GM12878 (cell line): ENCODE results near the gene FAM53B. TPM values are rescaled to one million over a fixed set of nuclear protein-coding genes. Genes with fewer than 3 reads are reported as not detected.

ENCODE experiments used
- ATAC-seq: fragments of 200-7000 bp; cut with Tn5 transposase; 3 replicates; pipeline ENCODE4 v1.9.1; 2020; ENCODE audit warnings: mild to moderate bottlenecking, moderate library complexity
- BruUV-seq: library from RNA; stranded (reverse); fragments of 400-500 nt; replicated peaks from 2 replicates; lab custom pipeline; 2021; lab: Mats Ljungman, UMichigan
- CTCF ChIA-PET: fragments of 300-600 bp; sonication (Branson Sonifier 250); formaldehyde crosslinking; extraction: SDS; loops from one replicate; lab custom pipeline; 2021; ENCODE audit warnings: inconsistent platforms; lab: Yijun Ruan, JAX
- POLR2A ChIA-PET: fragments of 350-600 bp; formaldehyde crosslinking; extraction: SDS; loops from one replicate; lab custom pipeline; 2021; ENCODE audit warnings: inconsistent platforms; lab: Charles Lee
- RAD21 ChIA-PET: fragments of 300-600 bp; sonication (Branson Sonifier 250); formaldehyde crosslinking; loops from one replicate; lab custom pipeline; 2023; ENCODE audit warnings: antibody characterized with exemption; ENCODE audit not compliant: unreplicated experiment; lab: Charles Lee
- SMC1A ChIA-PET: fragments of 300-600 bp; sonication (Branson Sonifier 250); formaldehyde crosslinking; loops from one replicate; lab custom pipeline; 2023; ENCODE audit not compliant: unreplicated experiment, uncharacterized antibody; lab: Charles Lee
- DNase-seq: peaks from one replicate; pipeline ENCODE4 v3.0.0-alpha.2; 2011; ENCODE audit warnings: low read depth, low spot score
- FAIRE-seq: peaks from 3 replicates; lab custom pipeline; 2011; peaks lifted over from hg19 to GRCh38; lab: Jason Lieb, UNC
- H2AFZ ChIP-seq: 2 replicates; pipeline ENCODE4 v1.6.0; 2011; ENCODE audit warnings: low read depth, low read length, control low read depth; ENCODE audit not compliant: control insufficient read depth
- H3K27ac ChIP-seq: 2 replicates; pipeline ENCODE4 v1.5.1; 2011; ENCODE audit warnings: control low read depth; ENCODE audit not compliant: control insufficient read depth, insufficient read depth
- H3K27me3 ChIP-seq, 2 experiments: replicated peaks in 1 of 2; 2 replicates each; pipeline versions ENCODE4 v1.6.0 to v1.6.1; 2011; ENCODE audit warnings: low read length in 1 of 2; ENCODE audit not compliant: control insufficient read depth in 2 of 2, insufficient read depth in 2 of 2
- H3K36me3 ChIP-seq, 2 experiments: 2 replicates each; pipeline ENCODE4 v1.5.1; 2011; ENCODE audit warnings: low read length in 1 of 2; ENCODE audit not compliant: control insufficient read depth in 2 of 2, insufficient read depth in 2 of 2
- H3K4me1 ChIP-seq: 2 replicates; pipeline ENCODE4 v1.6.1; 2011; ENCODE audit warnings: mild to moderate bottlenecking, low read length, moderate library complexity, mixed read lengths; ENCODE audit not compliant: control insufficient read depth, insufficient read depth
- H3K4me2 ChIP-seq: 2 replicates; pipeline ENCODE4 v1.6.0; 2011; ENCODE audit warnings: control low read depth; ENCODE audit not compliant: control insufficient read depth, insufficient read depth
- H3K4me3 ChIP-seq: fragments of 200-600 bp; sonication (generic); 2 replicates; pipeline ENCODE4 v1.5.1; 2016
- H3K79me2 ChIP-seq: 2 replicates; pipeline ENCODE4 v1.6.0; 2011; ENCODE audit warnings: low read length; ENCODE audit not compliant: control insufficient read depth, insufficient read depth
- H3K9ac ChIP-seq: 2 replicates; pipeline ENCODE4 v1.8.0; 2011; ENCODE audit warnings: low read length, control low read depth, mixed read lengths; ENCODE audit not compliant: control insufficient read depth, insufficient read depth
- H3K9me3 ChIP-seq: replicated peaks from 3 replicates; pipeline ENCODE4 v1.5.1; 2011; ENCODE audit warnings: mild to moderate bottlenecking, low read length; ENCODE audit not compliant: control insufficient read depth, insufficient read depth
- H4K20me1 ChIP-seq: 2 replicates; pipeline ENCODE4 v1.6.0; 2011; ENCODE audit not compliant: control insufficient read depth, insufficient read depth
- ATF7 ChIP-seq: fragments of 450-650 bp; IDR thresholded peaks from 2 replicates; pipeline ENCODE4 v1.6.1; 2016; ENCODE audit warnings: low read depth, mild to moderate bottlenecking
- EGR1 ChIP-seq, 2 experiments: IDR thresholded peaks; 1 replicate in 1 of 2; 2 replicates in 1 of 2; pipeline ENCODE4 v1.6.1; 2011 to 2012; ENCODE audit warnings: low read depth in 2 of 2, low read length in 2 of 2, borderline replicate concordance in 1 of 2, mild to moderate bottlenecking in 1 of 2, moderate library complexity in 1 of 2
- JUND ChIP-seq: IDR thresholded peaks from 2 replicates; pipeline ENCODE4 v1.6.1; 2012; ENCODE audit warnings: low read depth, mild to moderate bottlenecking, low read length, improper control_type of control experiment, moderate library complexity
- LARP7 ChIP-seq: fragments of 450-650 bp; IDR thresholded peaks from 2 replicates; pipeline ENCODE4 v1.6.1; 2017; ENCODE audit warnings: mild to moderate bottlenecking
- POLR2A ChIP-seq: IDR thresholded peaks from 2 replicates; pipeline ENCODE4 v1.6.1; 2011; ENCODE audit warnings: low read depth, mild to moderate bottlenecking, low read length
- RAD51 ChIP-seq: fragments of 450-650 bp; IDR thresholded peaks from 2 replicates; pipeline ENCODE4 v1.6.1; 2016; ENCODE audit warnings: moderate library complexity, mild to moderate bottlenecking, inconsistent platforms
- SREBF1 ChIP-seq: IDR thresholded peaks from 2 replicates; pipeline ENCODE4 v1.6.1; 2012; ENCODE audit warnings: mild to moderate bottlenecking, low read length
- SUZ12 ChIP-seq: fragments of 200-600 bp; sonication (generic); IDR thresholded peaks from one replicate; pipeline ENCODE4 v1.6.1; 2018; ENCODE audit warnings: antibody characterized with exemption, mild to moderate bottlenecking; ENCODE audit not compliant: unreplicated experiment
- TAF1 ChIP-seq: IDR thresholded peaks from 2 replicates; pipeline ENCODE4 v1.6.1; 2011; ENCODE audit warnings: mild to moderate bottlenecking, low read depth, low read length, borderline replicate concordance
- YY1 ChIP-seq: IDR thresholded peaks from 2 replicates; pipeline ENCODE4 v1.6.1; 2011; ENCODE audit warnings: low read depth, mild to moderate bottlenecking, low read length
- WGBS: methylation state at CpG from one replicate; pipeline ENCODE4 v1.1.6; 2016; ENCODE audit warnings: low lambda C conversion rate; ENCODE audit not compliant: insufficient replicate concordance, insufficient coverage; ENCODE audit errors: missing lambda C conversion rate; 5-methylcytosine and 5-hydroxymethylcytosine counted together
- in situ Hi-C: fragments of 300-500 bp; cut with MboI; formaldehyde crosslinking; loops from 9 replicates; pipeline ENCODE4 v1.14.3; 2018; ENCODE audit warnings: mixed read lengths
- intact Hi-C: fragments of 100-400 bp; cut with micrococcal nuclease; formaldehyde crosslinking; loops from one replicate; pipeline ENCODE4 v1.14.2; 2022; ENCODE audit not compliant: unreplicated experiment
- polyA plus RNA-seq, 11 experiments: library from polyadenylated mRNA; depleted of rRNA in 4 of 11; unstranded in 6 of 11; stranded (reverse) in 5 of 11; fragments of >200 nt; fragmentation: Nextera tagmentation in 4 of 11; fragmentation: Illumina TruSeq in 1 of 11; extraction: Ambion mirVana in 4 of 11; extraction: Trizol in 1 of 11; gene quantifications; 1 replicate in 1 of 11; 2 replicates in 10 of 11; pipeline versions ENCODE4 v1.2.1 to v1.2.3, GENCODE V29; 2011 to 2016; ENCODE audit warnings: inconsistent platforms in 2 of 11, missing spikeins in 2 of 11, low read depth in 1 of 11
- total RNA-seq, 4 experiments: library from RNA; depleted of rRNA in 3 of 4; stranded (reverse); fragments of >200 nt in 3 of 4; fragmentation: Illumina TruSeq in 1 of 4; extraction: Trizol in 1 of 4; gene quantifications; 2 replicates each; pipeline versions ENCODE4 v1.2.1 to v1.2.3, GENCODE V29; 2013 to 2021
- TF ChIP-seq, protein P1 (sequence below): fragments of 450-650 bp; IDR thresholded peaks from 2 replicates; pipeline ENCODE4 v1.6.1; 2017; ENCODE audit warnings: borderline replicate concordance
- TF ChIP-seq, protein P2 (sequence below): fragments of 450-650 bp; IDR thresholded peaks from 2 replicates; pipeline ENCODE4 v1.6.1; 2017; ENCODE audit warnings: mild to moderate bottlenecking, low read depth, inconsistent platforms; ENCODE audit not compliant: poor library complexity, severe bottlenecking
- TF ChIP-seq, protein P3 (sequence below): fragments of 450-650 bp; IDR thresholded peaks from 2 replicates; pipeline ENCODE4 v1.6.1; 2016; ENCODE audit warnings: mild to moderate bottlenecking, moderate library complexity, borderline replicate concordance

The FAM53B gene
- total and polyA plus RNA-seq, 10 of the 15 experiments (the other 5 are each of a cell fraction or from before 2014, with no cell fraction given) = 0.05 to 26.3 (median 8.1) TPM

DNA sequence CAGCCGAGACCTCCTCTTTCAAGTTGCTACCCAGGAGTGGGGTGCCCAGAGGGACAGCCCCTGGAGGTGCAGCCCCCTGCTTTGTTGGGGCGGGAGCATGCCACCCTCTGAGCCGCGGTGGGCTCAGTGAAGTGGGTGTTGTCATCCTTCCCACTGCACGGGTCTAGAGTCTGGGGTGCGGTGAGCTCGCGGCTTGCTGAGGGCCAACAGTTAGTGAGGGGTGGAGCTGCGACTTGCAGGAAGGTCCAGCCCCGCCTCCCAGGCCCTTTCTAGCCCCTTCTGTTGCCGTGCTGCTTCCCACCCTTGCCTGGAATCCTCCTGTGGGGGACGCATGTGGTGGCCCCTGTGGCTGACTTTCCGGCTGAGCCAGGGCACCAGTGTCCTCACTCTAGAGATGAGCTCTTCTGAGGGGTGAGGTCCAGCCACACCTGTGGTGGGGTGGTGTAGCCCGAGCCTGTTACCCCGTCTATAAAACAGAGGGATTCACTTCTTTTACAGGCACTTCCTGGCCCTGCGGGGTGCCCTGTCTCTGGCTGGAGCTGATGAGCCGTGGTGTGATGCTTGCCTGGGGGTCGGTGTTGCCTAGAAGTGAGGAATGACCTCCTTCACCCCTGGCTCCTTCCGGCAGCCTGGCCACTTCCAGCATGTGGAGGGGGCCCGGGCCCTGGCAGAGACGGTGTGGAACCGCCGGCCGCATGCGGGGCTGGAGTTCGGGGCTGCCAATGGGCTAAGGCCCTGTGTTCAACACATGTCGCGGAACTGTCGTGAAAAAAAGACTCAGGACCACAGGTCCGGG, 127.9 kb downstream of the FAM53B start (continued):
- no peak for TF ChIP-seq RAD51
- no peak for TF ChIP-seq LARP7

DNA sequence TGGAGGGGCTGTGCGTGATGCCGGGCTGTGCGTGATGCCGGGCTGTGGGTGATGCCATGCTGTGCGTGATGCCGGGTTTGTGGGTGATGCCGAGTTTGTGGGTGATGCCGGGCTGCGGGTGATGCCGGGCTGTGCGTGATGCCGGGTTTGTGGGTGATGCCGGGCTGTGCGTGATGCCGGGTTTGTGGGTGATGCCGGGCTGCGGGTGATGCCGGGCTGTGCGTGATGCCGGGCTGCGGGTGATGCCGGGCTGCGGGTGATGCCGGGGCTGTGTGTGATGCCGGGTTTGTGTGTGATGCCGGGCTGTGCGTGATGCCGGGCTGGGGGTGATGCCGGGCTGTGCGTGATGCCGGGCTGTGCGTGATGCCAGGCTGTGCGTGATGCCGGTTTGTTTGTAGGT, 128.9 kb downstream of the FAM53B start:
- no peak for FAIRE-seq
- no TSS peak for BruUV-seq
- POLR2A ChIA-PET = interaction anchor here (0.6 kb wide), 1 partner anchor 125 kb away, joined by 3 read pairs; no protein-coding TSS in a partner anchor
- intact Hi-C loops = no loop called here
- Histone ChIP-seq H3K4me1 (peaks cover 67% of the 10 kb centered on the region), H3K27ac (no peak overlapping the region), H3K4me3 (no peak overlapping the region), H3K9ac (no peak overlapping the region), H3K27me3 (no peaks in the 10 kb centered on the region), H3K9me3 (no peaks in the 10 kb centered on the region), H3K36me3 (peaks cover 0 to 7% of the 10 kb centered on the region in 2 experiments; a peak in 2 of 4 replicates), H2AFZ (no peak overlapping the region), H3K79me2 (no peaks in the 10 kb centered on the region), H4K20me1 (no peaks in the 10 kb centered on the region), H3K4me2 (no peak overlapping the region)
- RAD21 ChIA-PET = no interaction called here
- ATAC-seq = no peak
- SMC1A ChIA-PET = interaction anchor here (1.3 kb wide), 1 partner anchor 103 kb away, joined by 8 read pairs; no protein-coding TSS in a partner anchor
- DNase-seq = no peak
- in situ Hi-C loops = no loop called here
- 97% methylated on average over 29 of the region's 34 CpGs for WGBS
- CTCF ChIA-PET = interaction anchor here (2.6 kb wide), 1 partner anchor 126 kb away, joined by 13 read pairs; no protein-coding TSS in a partner anchor
- no peak for TF ChIP-seq YY1
- no peak for TF ChIP-seq EGR1 (IDR thresholded peaks at IDR 0.05; ENCODE audit: borderline replicate concordance in 1 of 2, low read depth in 2 of 2, low read length in 2 of 2)
- TF ChIP-seq SREBF1 = no peak
- TF ChIP-seq, protein P1, sequence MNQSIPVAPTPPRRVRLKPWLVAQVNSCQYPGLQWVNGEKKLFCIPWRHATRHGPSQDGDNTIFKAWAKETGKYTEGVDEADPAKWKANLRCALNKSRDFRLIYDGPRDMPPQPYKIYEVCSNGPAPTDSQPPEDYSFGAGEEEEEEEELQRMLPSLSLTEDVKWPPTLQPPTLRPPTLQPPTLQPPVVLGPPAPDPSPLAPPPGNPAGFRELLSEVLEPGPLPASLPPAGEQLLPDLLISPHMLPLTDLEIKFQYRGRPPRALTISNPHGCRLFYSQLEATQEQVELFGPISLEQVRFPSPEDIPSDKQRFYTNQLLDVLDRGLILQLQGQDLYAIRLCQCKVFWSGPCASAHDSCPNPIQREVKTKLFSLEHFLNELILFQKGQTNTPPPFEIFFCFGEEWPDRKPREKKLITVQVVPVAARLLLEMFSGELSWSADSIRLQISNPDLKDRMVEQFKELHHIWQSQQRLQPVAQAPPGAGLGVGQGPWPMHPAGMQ = no peak
- no peak for TF ChIP-seq JUND
- TF ChIP-seq POLR2A = no peak
- TF ChIP-seq, protein P2, sequence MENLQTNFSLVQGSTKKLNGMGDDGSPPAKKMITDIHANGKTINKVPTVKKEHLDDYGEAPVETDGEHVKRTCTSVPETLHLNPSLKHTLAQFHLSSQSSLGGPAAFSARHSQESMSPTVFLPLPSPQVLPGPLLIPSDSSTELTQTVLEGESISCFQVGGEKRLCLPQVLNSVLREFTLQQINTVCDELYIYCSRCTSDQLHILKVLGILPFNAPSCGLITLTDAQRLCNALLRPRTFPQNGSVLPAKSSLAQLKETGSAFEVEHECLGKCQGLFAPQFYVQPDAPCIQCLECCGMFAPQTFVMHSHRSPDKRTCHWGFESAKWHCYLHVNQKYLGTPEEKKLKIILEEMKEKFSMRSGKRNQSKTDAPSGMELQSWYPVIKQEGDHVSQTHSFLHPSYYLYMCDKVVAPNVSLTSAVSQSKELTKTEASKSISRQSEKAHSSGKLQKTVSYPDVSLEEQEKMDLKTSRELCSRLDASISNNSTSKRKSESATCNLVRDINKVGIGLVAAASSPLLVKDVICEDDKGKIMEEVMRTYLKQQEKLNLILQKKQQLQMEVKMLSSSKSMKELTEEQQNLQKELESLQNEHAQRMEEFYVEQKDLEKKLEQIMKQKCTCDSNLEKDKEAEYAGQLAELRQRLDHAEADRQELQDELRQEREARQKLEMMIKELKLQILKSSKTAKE = no peak
- no peak for TF ChIP-seq ATF7
- TF ChIP-seq TAF1 = no peak
- TF ChIP-seq, protein P3, sequence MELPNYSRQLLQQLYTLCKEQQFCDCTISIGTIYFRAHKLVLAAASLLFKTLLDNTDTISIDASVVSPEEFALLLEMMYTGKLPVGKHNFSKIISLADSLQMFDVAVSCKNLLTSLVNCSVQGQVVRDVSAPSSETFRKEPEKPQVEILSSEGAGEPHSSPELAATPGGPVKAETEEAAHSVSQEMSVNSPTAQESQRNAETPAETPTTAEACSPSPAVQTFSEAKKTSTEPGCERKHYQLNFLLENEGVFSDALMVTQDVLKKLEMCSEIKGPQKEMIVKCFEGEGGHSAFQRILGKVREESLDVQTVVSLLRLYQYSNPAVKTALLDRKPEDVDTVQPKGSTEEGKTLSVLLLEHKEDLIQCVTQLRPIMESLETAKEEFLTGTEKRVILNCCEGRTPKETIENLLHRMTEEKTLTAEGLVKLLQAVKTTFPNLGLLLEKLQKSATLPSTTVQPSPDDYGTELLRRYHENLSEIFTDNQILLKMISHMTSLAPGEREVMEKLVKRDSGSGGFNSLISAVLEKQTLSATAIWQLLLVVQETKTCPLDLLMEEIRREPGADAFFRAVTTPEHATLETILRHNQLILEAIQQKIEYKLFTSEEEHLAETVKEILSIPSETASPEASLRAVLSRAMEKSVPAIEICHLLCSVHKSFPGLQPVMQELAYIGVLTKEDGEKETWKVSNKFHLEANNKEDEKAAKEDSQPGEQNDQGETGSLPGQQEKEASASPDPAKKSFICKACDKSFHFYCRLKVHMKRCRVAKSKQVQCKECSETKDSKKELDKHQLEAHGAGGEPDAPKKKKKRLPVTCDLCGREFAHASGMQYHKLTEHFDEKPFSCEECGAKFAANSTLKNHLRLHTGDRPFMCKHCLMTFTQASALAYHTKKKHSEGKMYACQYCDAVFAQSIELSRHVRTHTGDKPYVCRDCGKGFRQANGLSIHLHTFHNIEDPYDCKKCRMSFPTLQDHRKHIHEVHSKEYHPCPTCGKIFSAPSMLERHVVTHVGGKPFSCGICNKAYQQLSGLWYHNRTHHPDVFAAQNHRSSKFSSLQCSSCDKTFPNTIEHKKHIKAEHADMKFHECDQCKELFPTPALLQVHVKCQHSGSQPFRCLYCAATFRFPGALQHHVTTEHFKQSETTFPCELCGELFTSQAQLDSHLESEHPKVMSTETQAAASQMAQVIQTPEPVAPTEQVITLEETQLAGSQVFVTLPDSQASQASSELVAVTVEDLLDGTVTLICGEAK = no peak
- no peak for TF ChIP-seq SUZ12
